Kidney (tissue), 14 donors: ENCODE results near the gene TSPAN15. TPM values are rescaled to one million over a fixed set of nuclear protein-coding genes. Genes with fewer than 3 reads are reported as not detected.

Experiments
- DNase-seq, 5 donors: peaks; one replicate each; pipeline ENCODE4 v3.0.0-alpha.2; 2013 to 2020
- FAIRE-seq: peaks from 2 replicates; lab custom pipeline; 2012; peaks lifted over from hg19 to GRCh38; lab: Jason Lieb, UNC
- H3K27ac ChIP-seq, 2 donors: one replicate each; pipeline ENCODE4 v1.7.0; 2013; ENCODE audit warnings: low read depth in 2 of 2, low read length in 2 of 2, inconsistent platforms in 1 of 2
- H3K27me3 ChIP-seq: one replicate; pipeline ENCODE4 v1.7.1; 2013; ENCODE audit warnings: low read length, inconsistent platforms; ENCODE audit not compliant: control insufficient read depth, insufficient read depth
- H3K36me3 ChIP-seq, 3 donors: one replicate each; pipeline versions ENCODE4 v1.7.0 to v1.7.1; 2013; ENCODE audit warnings: low read length in 3 of 3, control low read depth in 1 of 3, inconsistent platforms in 1 of 3; ENCODE audit not compliant: insufficient read depth in 3 of 3, control insufficient read depth in 2 of 3
- H3K4me1 ChIP-seq, 3 donors: one replicate each; pipeline versions ENCODE4 v1.7.0 to v1.7.1; 2013; ENCODE audit warnings: low read length in 3 of 3, inconsistent platforms in 1 of 3, low read depth in 1 of 3; ENCODE audit not compliant: control insufficient read depth in 2 of 3, insufficient read depth in 2 of 3
- H3K4me3 ChIP-seq, 3 donors: one replicate each; pipeline versions ENCODE4 v1.7.0 to v1.8.1; 2013; ENCODE audit warnings: low read length in 3 of 3, control low read depth in 1 of 3, inconsistent platforms in 1 of 3
- H3K9ac ChIP-seq, 3 donors: one replicate each; pipeline versions ENCODE4 v1.7.0 to v1.7.1; 2013; ENCODE audit warnings: low read length in 3 of 3, control low read depth in 1 of 3, inconsistent platforms in 1 of 3
- H3K9me3 ChIP-seq, 3 donors: one replicate each; pipeline versions ENCODE4 v1.7.0 to v1.7.1; 2013; ENCODE audit warnings: low read length in 3 of 3, control low read depth in 1 of 3, inconsistent platforms in 1 of 3; ENCODE audit not compliant: control insufficient read depth in 2 of 3, insufficient read depth in 1 of 3
- CTCF ChIP-seq: IDR thresholded peaks from 3 replicates; pipeline ENCODE4 v1.5.1; 2012; ENCODE audit warnings: mild to moderate bottlenecking, moderate library complexity, borderline replicate concordance; ENCODE audit not compliant: insufficient read depth; ENCODE audit errors: extremely low read depth
- intact Hi-C: fragments of 100-400 bp; cut with DNase I; formaldehyde crosslinking; loops from one replicate; pipeline ENCODE4 v1.11.1; 2022
- polyA plus RNA-seq: library from polyadenylated mRNA; stranded (reverse); fragments of 350-450 nt; fragmentation: Illumina TruSeq; extraction: RNeasy Lipid Tissue Mini Kit (QIAGEN cat#74804); gene quantifications from one replicate; pipeline ENCODE4 v1.2.3, GENCODE V29; 2014; ENCODE audit warnings: low read depth, low replicate concordance; ENCODE audit not compliant: insufficient read depth
- total RNA-seq: library from RNA; stranded (reverse); fragmentation: NEBNext Ultra II Directional; extraction: Animal tissue kit (Norgen Biotek cat#: 25700); gene quantifications from one replicate; pipeline ENCODE4 v1.2.1, GENCODE V29; 2021
- donor health status: control.
- donor health status: control.
- donor health status: control.
- donor health status: control.
- donor health status: control.
- donor health status: DM: yes; HTN: yes; CAD: no.
- donor health status: Normal renal cell carcinoma (clear cell type).

TSPAN15 gene
- total and polyA plus RNA-seq, 2 donors from 2014 or later = 28.2 to 65.4 TPM

- intact Hi-C loops = no loop called here
- H3K4me3 ChIP-seq = no peak overlapping the region
Measured at GRCh38 chr10:69498711-69499471, 47.6 kb downstream of the TSPAN15 start.

GRCh38 chr10:69499726-69500689 is 48.7 kb downstream of the TSPAN15 start:
- Histone ChIP-seq H3K4me1 (peaks cover 0 to 3% (median 0%) of the 10 kb centered on the region in 3 donors), H3K27me3 (no peaks in the 10 kb centered on the region)

More at GRCh38 chr10:69498711-69499471, 47.6 kb downstream of the TSPAN15 start:
- Histone ChIP-seq H3K9me3 (no peaks in the 10 kb centered on the region), H3K4me1 (peaks cover 0 to 3% (median 0%) of the 10 kb centered on the region in 3 donors), H3K27ac (no peak overlapping the region), H3K36me3 (no peaks in the 10 kb centered on the region), H3K27me3 (no peaks in the 10 kb centered on the region), H3K9ac (no peak overlapping the region)
- no peak for TF ChIP-seq CTCF
- DNase-seq (peak in 1 of 5 donors; percentile 29), FAIRE-seq (no peak)

GRCh38 chr10:69500864-69501468 is 49.7 kb downstream of the TSPAN15 start:
- DNase-seq (no peak), FAIRE-seq (no peak)
- H3K4me3 ChIP-seq = no peak overlapping the region

More at GRCh38 chr10:69499726-69500689, 48.7 kb downstream of the TSPAN15 start:
- intact Hi-C loops = no loop called here
- peak in 1 of 5 donors; percentile 24 for DNase-seq
- Histone ChIP-seq H3K9me3 (no peaks in the 10 kb centered on the region), H3K4me3 (no peak overlapping the region), H3K9ac (no peak overlapping the region), H3K27ac (no peak overlapping the region), H3K36me3 (no peaks in the 10 kb centered on the region)
- no peak for TF ChIP-seq CTCF
- no peak for FAIRE-seq

More at GRCh38 chr10:69500864-69501468, 49.7 kb downstream of the TSPAN15 start:
- Histone ChIP-seq H3K27ac (no peak overlapping the region), H3K27me3 (no peaks in the 10 kb centered on the region), H3K9me3 (no peaks in the 10 kb centered on the region), H3K4me1 (peaks cover 0 to 3% (median 0%) of the 10 kb centered on the region in 3 donors), H3K36me3 (no peaks in the 10 kb centered on the region), H3K9ac (no peak overlapping the region)
- intact Hi-C loops = no loop called here
- no peak for TF ChIP-seq CTCF
